LHCN-M2 (cell line): ENCODE data around the gene ZNF585A. TPM values are rescaled to one million over a fixed set of nuclear protein-coding genes. Genes with fewer than 3 reads are reported as not detected.
"Not testable (repeated sequence)": the region's sequence is repeated elsewhere in the genome, so short reads cannot be mapped to it uniquely, and the experiment has no call there.

ENCODE experiments used
- DNase-seq: peaks from one replicate; pipeline ENCODE4 v3.0.0-alpha.2; 2012; ENCODE audit warnings: low read depth
- polyA plus RNA-seq: library from polyadenylated mRNA; unstranded; fragments of >200 nt; gene quantifications from one replicate; pipeline ENCODE4 v1.2.1, GENCODE V29; 2012; ENCODE audit warnings: missing spikeins
- total RNA-seq: library from RNA; depleted of rRNA; stranded (reverse); fragments of >200 nt; gene quantifications from 2 replicates; pipeline ENCODE4 v1.2.3, GENCODE V29; 2014; rRNA removed

ZNF585A gene
- total RNA-seq = 5.8 and 11.0 TPM in 2 replicates
- 6.3 TPM for polyA plus RNA-seq

GRCh38 chr19:37172368-37173366, at the start of gene ZNF585A:
Gene ZNF585A (minus strand): TSS chr19:37172695. CDS start chr19:37169910, 2,785 bp downstream.
- DNase-seq = peak; percentile 97

GRCh38 chr19:37221136-37221535, 48.6 kb upstream of the ZNF585A start:
- peak; percentile 2 for DNase-seq

GRCh38 chr19:37220383-37220782, 47.9 kb upstream of the ZNF585A start:
- no peak for DNase-seq

- DNase-seq = peak; percentile 24
Observed at GRCh38 chr19:37218592-37218935, 46.1 kb upstream of the ZNF585A start.

- peak; percentile 88 for DNase-seq
Observed at GRCh38 chr19:37217775-37218591, 45.5 kb upstream of the ZNF585A start, which contains the start of gene ZNF383. Gene ZNF383 (plus strand): TSS chr19:37218214. CDS start chr19:37230454, 12,240 bp downstream.

- DNase-seq = no peak
Observed at GRCh38 chr19:37217480-37217774, 44.9 kb upstream of the ZNF585A start.

GRCh38 chr19:37197768-37198167, 25.3 kb upstream of the ZNF585A start:
- DNase-seq = no peak

GRCh38 chr19:37197115-37197514, 24.6 kb upstream of the ZNF585A start:
- not testable (repeated sequence) for DNase-seq

- not testable (repeated sequence) for DNase-seq
Observed at GRCh38 chr19:37195248-37195647, 22.8 kb upstream of the ZNF585A start.

- not testable (repeated sequence) for DNase-seq
Observed at GRCh38 chr19:37186071-37186470, 13.6 kb upstream of the ZNF585A start.

- no peak for DNase-seq
Observed at GRCh38 chr19:37165635-37166034, 6.9 kb downstream of the ZNF585A start.

- DNase-seq = no peak
Observed at GRCh38 chr19:37160153-37160552, 12.3 kb downstream of the ZNF585A start.

GRCh38 chr19:37148214-37148613, 24.3 kb downstream of the ZNF585A start:
- DNase-seq = no peak

- DNase-seq = no peak
Observed at GRCh38 chr19:37136111-37136510, 36.4 kb downstream of the ZNF585A start.

- no peak for DNase-seq
Observed at GRCh38 chr19:37128821-37129177, 43.7 kb downstream of the ZNF585A start.

- DNase-seq = no peak
Observed at GRCh38 chr19:37127999-37128820, 44.3 kb downstream of the ZNF585A start.

- not testable (repeated sequence) for DNase-seq
Observed at GRCh38 chr19:37122093-37122492, 50.4 kb downstream of the ZNF585A start.

- DNase-seq = no peak
Observed at GRCh38 chr19:37114001-37114400, 58.5 kb downstream of the ZNF585A start.

GRCh38 chr19:37111753-37112152, 60.7 kb downstream of the ZNF585A start:
- DNase-seq = not testable (repeated sequence)

GRCh38 chr19:37104135-37104534, 68.4 kb downstream of the ZNF585A start:
- DNase-seq = not testable (repeated sequence)

GRCh38 chr19:37098570-37098969, 73.9 kb downstream of the ZNF585A start:
- no peak for DNase-seq
